Ascending aorta (tissue), 2 donors: Measurements from ENCODE around the gene MCTP2. TPM values are rescaled to one million over a fixed set of nuclear protein-coding genes. Genes with fewer than 3 reads are reported as not detected.
A peak's percentile ranks its signal among the peaks of the same experiment; 100 is the strongest.

Source experiments
- DNase-seq, 2 donors: peaks; one replicate each; pipeline ENCODE4 v3.0.0-alpha.2; 2019; ENCODE audit warnings: low spot score in 2 of 2
- H3K27ac ChIP-seq, 2 donors: fragments of 200-600 bp; sonication (generic); one replicate each; pipeline ENCODE4 v1.5.1; 2016 to 2017; ENCODE audit warnings: mild to moderate bottlenecking in 1 of 2
- H3K27me3 ChIP-seq: fragments of 200-600 bp; sonication (generic); one replicate; pipeline ENCODE4 v1.5.1; 2017
- H3K36me3 ChIP-seq, 2 donors: fragments of 200-600 bp; sonication (generic); one replicate each; pipeline ENCODE4 v1.5.1; 2016
- H3K4me1 ChIP-seq, 2 donors: fragments of 200-600 bp; sonication (generic); one replicate each; pipeline ENCODE4 v1.5.1; 2016 to 2017; ENCODE audit warnings: mild to moderate bottlenecking in 1 of 2
- H3K4me3 ChIP-seq, 2 donors: fragments of 200-600 bp; sonication (generic); one replicate each; pipeline ENCODE4 v1.5.1; 2016 to 2017; ENCODE audit warnings: mild to moderate bottlenecking in 1 of 2
- H3K9me3 ChIP-seq, 2 donors: fragments of 200-600 bp; sonication (generic); one replicate each; pipeline ENCODE4 v1.5.1; 2016
- CTCF ChIP-seq, 3 experiments: fragments of 200-600 bp in 2 of 3; fragments of 450-650 bp in 1 of 3; sonication (generic) in 2 of 3; IDR thresholded peaks; one replicate each; pipeline ENCODE4 v1.5.1; 2016 to 2019; ENCODE audit warnings: antibody characterized with exemption in 3 of 3, mild to moderate bottlenecking in 1 of 3, moderate library complexity in 1 of 3
- intact Hi-C: fragments of 100-400 bp; cut with DNase I; formaldehyde crosslinking; loops from one replicate; pipeline ENCODE4 v1.15.1; 2023
- total RNA-seq: library from RNA; depleted of rRNA; stranded (reverse); fragments of >200 nt; gene quantifications from one replicate; pipeline ENCODE4 v1.1.0, GENCODE V29; 2016

Gene MCTP2
- total RNA-seq, 1 donor from 2014 or later: 25.5 TPM

- Histone ChIP-seq H3K27me3 (no peaks in the 10 kb centered on the region), H3K36me3 (no peaks in the 10 kb centered on the region), H3K4me1 (no peaks in the 10 kb centered on the region), H3K4me3 (no peak overlapping the region), H3K27ac (no peak overlapping the region), H3K9me3 (no peaks in the 10 kb centered on the region)
- no peak for DNase-seq
- intact Hi-C loops: no loop called here
- TF ChIP-seq CTCF (IDR thresholded peaks at IDR 0.05): no peak
Observed at GRCh38 chr15:94212291-94212690, 19.1 kb upstream of the MCTP2 start.

GRCh38 chr15:94225616-94226015 lies 5.7 kb upstream of the MCTP2 start:
- no peak for DNase-seq
- no peak for TF ChIP-seq CTCF (IDR thresholded peaks at IDR 0.05)
- no peak overlapping the region for H3K27ac ChIP-seq
- H3K27me3 ChIP-seq: no peaks in the 10 kb centered on the region
- no peaks in the 10 kb centered on the region for H3K36me3 ChIP-seq
- no peaks in the 10 kb centered on the region for H3K9me3 ChIP-seq
- intact Hi-C loops: no loop called here
- H3K4me1 ChIP-seq: no peaks in the 10 kb centered on the region
- no peak overlapping the region for H3K4me3 ChIP-seq

- H3K4me1 ChIP-seq: no peaks in the 10 kb centered on the region
- intact Hi-C loops: no loop called here
- H3K27ac ChIP-seq: no peak overlapping the region
- H3K9me3 ChIP-seq: no peaks in the 10 kb centered on the region
- no peaks in the 10 kb centered on the region for H3K36me3 ChIP-seq
- DNase-seq: no peak
- TF ChIP-seq CTCF (IDR thresholded peaks at IDR 0.05): no peak
- no peak overlapping the region for H3K4me3 ChIP-seq
- no peaks in the 10 kb centered on the region for H3K27me3 ChIP-seq
Observed at GRCh38 chr15:94228611-94229010, 2.8 kb upstream of the MCTP2 start.

GRCh38 chr15:94229591-94230369 lies 1.6 kb upstream of the MCTP2 start:
- Histone ChIP-seq H3K4me3 (no peak overlapping the region), H3K9me3 (no peaks in the 10 kb centered on the region), H3K27ac (no peak overlapping the region), H3K36me3 (no peaks in the 10 kb centered on the region), H3K4me1 (no peaks in the 10 kb centered on the region), H3K27me3 (no peaks in the 10 kb centered on the region)
- TF ChIP-seq CTCF (IDR thresholded peaks at IDR 0.05): no peak
- DNase-seq: no peak
- intact Hi-C loops: no loop called here

GRCh38 chr15:94230431-94230882 lies 904 bp upstream of the MCTP2 start:
- Histone ChIP-seq H3K36me3 (no peaks in the 10 kb centered on the region), H3K27me3 (no peaks in the 10 kb centered on the region), H3K4me1 (no peaks in the 10 kb centered on the region), H3K4me3 (peak overlapping the region; percentile 67 to 76), H3K9me3 (no peaks in the 10 kb centered on the region), H3K27ac (peak overlapping the region in 1 of 2 donors; percentile 40)
- TF ChIP-seq CTCF (IDR thresholded peaks at IDR 0.05): no peak
- no peak for DNase-seq
- intact Hi-C loops: no loop called here
